GM23248 (cell line): ENCODE measurements around the gene SLC2A13. TPM values are rescaled to one million over a fixed set of nuclear protein-coding genes. Genes with fewer than 3 reads are reported as not detected.
A peak's percentile ranks its signal among the peaks of the same experiment; 100 is the strongest.

Source experiments
- DNase-seq: peaks from one replicate; pipeline ENCODE4 v3.0.0-alpha.2; 2015
- H2AFZ ChIP-seq: fragments of 200-600 bp; sonication (generic); 2 replicates; pipeline ENCODE4 v1.6.1; 2016; ENCODE audit warnings: antibody characterized with exemption
- H3F3A ChIP-seq: fragments of 200-600 bp; sonication (generic); 2 replicates; pipeline ENCODE4 v1.6.1; 2016; ENCODE audit warnings: mild to moderate bottlenecking, antibody characterized with exemption, mixed run types; ENCODE audit not compliant: insufficient read depth
- H3K27ac ChIP-seq: fragments of 200-600 bp; sonication (generic); 2 replicates; pipeline ENCODE4 v1.5.1; 2016; ENCODE audit warnings: mild to moderate bottlenecking
- H3K27me3 ChIP-seq: fragments of 200-600 bp; sonication (generic); replicated peaks from 2 replicates; pipeline ENCODE4 v1.6.1; 2016; ENCODE audit warnings: mild to moderate bottlenecking; ENCODE audit not compliant: insufficient read depth
- H3K36me3 ChIP-seq: fragments of 200-600 bp; sonication (generic); 2 replicates; pipeline ENCODE4 v1.6.1; 2016; ENCODE audit warnings: low read depth, mild to moderate bottlenecking
- H3K4me1 ChIP-seq: fragments of 200-600 bp; sonication (generic); 2 replicates; pipeline ENCODE4 v1.6.1; 2016; ENCODE audit warnings: mild to moderate bottlenecking; ENCODE audit not compliant: insufficient read depth
- H3K4me2 ChIP-seq: fragments of 200-600 bp; sonication (generic); one replicate; pipeline ENCODE4 v1.6.1; 2016; ENCODE audit warnings: mild to moderate bottlenecking; ENCODE audit not compliant: unreplicated experiment
- H3K4me3 ChIP-seq: fragments of 200-600 bp; sonication (generic); 2 replicates; pipeline ENCODE4 v1.5.1; 2016; ENCODE audit warnings: mild to moderate bottlenecking
- H3K79me2 ChIP-seq: fragments of 200-600 bp; sonication (generic); 2 replicates; pipeline ENCODE4 v1.6.1; 2016; ENCODE audit warnings: mild to moderate bottlenecking; ENCODE audit not compliant: insufficient read depth
- H3K9ac ChIP-seq: fragments of 200-600 bp; sonication (generic); 2 replicates; pipeline ENCODE4 v1.6.1; 2016; ENCODE audit warnings: mild to moderate bottlenecking
- H3K9me2 ChIP-seq: fragments of 200-600 bp; sonication (generic); 2 replicates; pipeline ENCODE4 v1.6.1; 2016; ENCODE audit warnings: mixed run types, mild to moderate bottlenecking, moderate library complexity; ENCODE audit not compliant: insufficient read depth
- H3K9me3 ChIP-seq: fragments of 200-600 bp; sonication (generic); one replicate; pipeline ENCODE4 v1.6.1; 2017; ENCODE audit warnings: low read depth
- H4K20me1 ChIP-seq: fragments of 200-600 bp; sonication (generic); 2 replicates; pipeline ENCODE4 v1.6.0; 2016; ENCODE audit not compliant: insufficient read depth
- EZH2 ChIP-seq: fragments of 200-600 bp; sonication (generic); IDR thresholded peaks from 2 replicates; pipeline ENCODE4 v1.6.1; 2018; ENCODE audit warnings: antibody characterized with exemption, mild to moderate bottlenecking; ENCODE audit not compliant: insufficient read depth, poor library complexity, severe bottlenecking
- EZH2phosphoT487 ChIP-seq: fragments of 200-600 bp; sonication (generic); IDR thresholded peaks from 2 replicates; pipeline ENCODE4 v1.6.1; 2018; ENCODE audit warnings: antibody characterized with exemption, moderate library complexity, mild to moderate bottlenecking, low read depth; ENCODE audit not compliant: insufficient read depth
- WGBS, 2 experiments: methylation state at CpG; one replicate each; pipeline ENCODE4 v1.1.6; 2015 to 2017; ENCODE audit warnings: low lambda C conversion rate in 2 of 2, low coverage in 1 of 2; ENCODE audit errors: missing lambda C conversion rate in 2 of 2; 5-methylcytosine and 5-hydroxymethylcytosine counted together
- in situ Hi-C: fragments of 300-500 bp; cut with MboI; formaldehyde crosslinking; loops from 2 replicates; pipeline ENCODE4 v1.15.0; 2020
- polyA plus RNA-seq: library from polyadenylated mRNA; unstranded; fragments of >200 nt; fragmentation: Nextera tagmentation; extraction: Ambion mirVana; gene quantifications from 2 replicates; pipeline ENCODE4 v1.2.1, GENCODE V29; 2016
- total RNA-seq: library from RNA; depleted of rRNA; stranded (reverse); fragments of >200 nt; shearing (Covaris generic); gene quantifications from 2 replicates; pipeline ENCODE4 v1.2.3, GENCODE V29; 2014

The SLC2A13 gene
- total and polyA plus RNA-seq, 2 experiments from 2014 or later, result 3.3 to 9.2 TPM

DNA sequence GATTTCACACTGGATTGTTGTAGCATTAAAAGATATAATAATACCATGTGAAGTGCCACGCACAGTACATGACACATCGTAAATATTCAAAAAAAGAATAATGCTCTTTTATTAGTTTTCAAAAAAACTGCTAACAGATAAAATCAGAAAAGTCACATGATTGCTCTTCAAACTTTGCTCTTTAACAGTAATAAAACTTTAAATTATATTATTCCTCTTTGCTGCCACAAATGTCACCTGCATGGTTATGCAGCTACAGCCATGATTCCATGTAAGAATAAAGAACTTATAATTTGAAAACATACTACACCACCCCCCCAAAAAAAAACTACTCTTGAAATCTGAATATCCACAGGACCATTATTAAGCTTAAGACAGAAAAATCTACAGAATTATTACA is 90.0 kb downstream of the SLC2A13 start:
- no peak for TF ChIP-seq EZH2phosphoT487
- TF ChIP-seq EZH2, result no peak
- WGBS, 2 experiments, result 97% methylated on average over 2 of the region's 2 CpGs
- in situ Hi-C loops, result no loop called here
- Histone ChIP-seq H3K4me2 (no peak overlapping the region), H3K9ac (no peak overlapping the region), H3K4me3 (no peak overlapping the region), H3K36me3 (no peaks in the 10 kb centered on the region), H3K27ac (no peak overlapping the region), H3F3A (no peaks in the 10 kb centered on the region), H4K20me1 (no peaks in the 10 kb centered on the region), H3K4me1 (no peaks in the 10 kb centered on the region), H2AFZ (no peak overlapping the region), H3K79me2 (no peaks in the 10 kb centered on the region), H3K27me3 (no peaks in the 10 kb centered on the region), H3K9me2 (no peaks in the 10 kb centered on the region), H3K9me3 (no peaks in the 10 kb centered on the region)
- DNase-seq, result no peak

DNA sequence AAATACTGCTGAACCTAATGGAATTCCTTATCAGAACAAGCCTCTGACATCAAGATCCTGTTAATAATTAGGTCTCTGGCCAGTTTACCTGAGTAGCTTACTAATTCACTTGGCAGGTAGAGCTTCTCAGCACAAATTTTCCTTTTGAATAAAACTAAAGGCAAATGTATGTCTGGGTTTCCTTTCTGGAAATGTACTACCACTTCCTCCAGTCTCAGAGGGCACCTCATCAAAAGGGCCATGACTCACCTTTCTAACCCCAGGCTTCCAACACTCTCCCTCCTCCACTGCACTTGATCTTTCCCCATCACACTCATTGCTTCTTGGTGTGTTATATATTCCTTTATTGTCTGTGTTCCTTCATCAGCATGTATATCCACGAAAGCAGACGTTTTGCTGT is 90.5 kb downstream of the SLC2A13 start:
- Histone ChIP-seq H4K20me1 (no peaks in the 10 kb centered on the region), H3K9ac (no peak overlapping the region)

GRCh38 chr12:40013847-40014246 is 92.0 kb downstream of the SLC2A13 start:
- Histone ChIP-seq H3K4me1 (no peaks in the 10 kb centered on the region), H3F3A (no peaks in the 10 kb centered on the region), H4K20me1 (no peaks in the 10 kb centered on the region), H3K9me3 (no peaks in the 10 kb centered on the region), H3K27me3 (no peaks in the 10 kb centered on the region), H3K4me2 (no peak overlapping the region), H3K9ac (no peak overlapping the region), H3K27ac (no peak overlapping the region), H3K79me2 (no peaks in the 10 kb centered on the region), H3K9me2 (no peaks in the 10 kb centered on the region), H2AFZ (no peak overlapping the region), H3K4me3 (no peak overlapping the region), H3K36me3 (no peaks in the 10 kb centered on the region)
- in situ Hi-C loops, result loop anchor here (5.0 kb wide), 1 partner anchor 98 kb away; no protein-coding TSS in a partner anchor
- DNase-seq, result peak; percentile 12
- 73 to 75% methylated on average over 2 of the region's 2 CpGs for WGBS, 2 experiments
- TF ChIP-seq EZH2phosphoT487 (no peak), EZH2 (no peak)

More for the DNA sequence above, 90.5 kb downstream of the SLC2A13 start:
- Histone ChIP-seq H3K4me1 (no peaks in the 10 kb centered on the region), H3K27me3 (no peaks in the 10 kb centered on the region), H3K9me3 (no peaks in the 10 kb centered on the region), H3K27ac (no peak overlapping the region), H3K4me3 (no peak overlapping the region), H3K9me2 (no peaks in the 10 kb centered on the region), H3K79me2 (no peaks in the 10 kb centered on the region), H3K36me3 (no peaks in the 10 kb centered on the region), H3F3A (no peaks in the 10 kb centered on the region), H2AFZ (no peak overlapping the region), H3K4me2 (no peak overlapping the region)
- TF ChIP-seq EZH2phosphoT487 (no peak), EZH2 (no peak)
- 95 to 98% methylated on average over 2 of the region's 2 CpGs for WGBS, 2 experiments
- peak; percentile 33 for DNase-seq
- in situ Hi-C loops, result no loop called here

DNA sequence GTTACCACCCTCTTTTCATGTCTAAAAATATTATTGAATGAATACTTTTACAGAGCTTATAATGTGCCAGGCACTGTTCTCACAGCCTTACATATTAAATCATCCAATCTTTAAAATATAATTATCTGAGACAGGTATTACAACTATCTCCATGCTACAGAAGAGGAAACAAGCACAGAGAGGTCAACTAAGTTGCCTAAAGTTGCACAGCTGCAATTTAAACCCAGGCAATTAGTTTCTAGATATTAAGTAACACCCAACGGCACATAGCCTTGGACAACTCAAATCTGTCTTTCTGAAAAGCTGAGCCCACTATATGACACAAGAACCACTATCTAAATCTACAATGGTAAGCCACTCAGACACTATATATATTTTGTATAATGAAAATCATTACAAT is 92.6 kb downstream of the SLC2A13 start:
- no peak for DNase-seq
- no peak for TF ChIP-seq EZH2
- no peak for TF ChIP-seq EZH2phosphoT487
- no peak overlapping the region for H3K4me2 ChIP-seq
- no peak overlapping the region for H2AFZ ChIP-seq
- no peaks in the 10 kb centered on the region for H3K79me2 ChIP-seq
- H3K4me3 ChIP-seq, result no peak overlapping the region
- H3K36me3 ChIP-seq, result no peaks in the 10 kb centered on the region
- no peak overlapping the region for H3K9ac ChIP-seq
- no peaks in the 10 kb centered on the region for H3K9me3 ChIP-seq
- no peaks in the 10 kb centered on the region for H3K9me2 ChIP-seq
- no peaks in the 10 kb centered on the region for H4K20me1 ChIP-seq
- in situ Hi-C loops, result loop anchor here (5.0 kb wide), 1 partner anchor 99 kb away; no protein-coding TSS in a partner anchor
- no peaks in the 10 kb centered on the region for H3K4me1 ChIP-seq
- H3F3A ChIP-seq, result no peaks in the 10 kb centered on the region
- 100% methylated on average over 1 of the region's 1 CpG for WGBS, 2 experiments
- H3K27ac ChIP-seq, result no peak overlapping the region
- H3K27me3 ChIP-seq, result no peaks in the 10 kb centered on the region
